ENCODE data around the gene NIF3L1. TPM values are rescaled to one million over a fixed set of nuclear protein-coding genes. Genes with fewer than 3 reads are reported as not detected.

NIF3L1 gene
- total RNA-seq, 1 donor from 2014 or later, result 12.1 TPM

Other genes starting within 250 kb of the NIF3L1 start
- gene BZW1, start 77.5 kb upstream of the NIF3L1 start, total RNA-seq, result 290 and 409 TPM in 2 replicates
- gene CLK1, start 24.7 kb upstream of the NIF3L1 start, total RNA-seq, result 41.5 and 54.4 TPM in 2 replicates
- 29.0 and 32.5 TPM in 2 replicates for gene PPIL3, start 294 bp upstream of the NIF3L1 start, total RNA-seq
- 11.1 and 13.7 TPM in 2 replicates for gene ORC2, start 74.3 kb downstream of the NIF3L1 start, total RNA-seq
- 6.2 and 11.0 TPM in 2 replicates for gene HYCC2, start 182.3 kb downstream of the NIF3L1 start, total RNA-seq
- 73.9 and 92.0 TPM in 2 replicates for gene NDUFB3, start 182.6 kb downstream of the NIF3L1 start, total RNA-seq
- gene CFLAR, start 226.8 kb downstream of the NIF3L1 start, total RNA-seq, result 183 and 240 TPM in 2 replicates